Keratinocyte (primary cell): ENCODE results near the gene NACAD. TPM values are rescaled to one million over a fixed set of nuclear protein-coding genes. Genes with fewer than 3 reads are reported as not detected.
A peak's percentile ranks its signal among the peaks of the same experiment; 100 is the strongest.

Experiments used
- DNase-seq: peaks from one replicate; pipeline ENCODE4 v3.0.0-alpha.2; 2011; ENCODE audit warnings: low read depth, missing footprints, low spot score
- FAIRE-seq: peaks from 2 replicates; lab custom pipeline; 2011; peaks lifted over from hg19 to GRCh38; lab: Jason Lieb, UNC
- H2AFZ ChIP-seq: 2 replicates; pipeline ENCODE4 v1.6.0; 2012; ENCODE audit warnings: low read length, control low read depth, inconsistent platforms; ENCODE audit not compliant: control insufficient read depth
- H3K27ac ChIP-seq: 2 replicates; pipeline ENCODE4 v1.5.1; 2011; ENCODE audit warnings: low read length; ENCODE audit not compliant: control insufficient read depth, insufficient read depth
- H3K27me3 ChIP-seq: 3 replicates; pipeline ENCODE4 v1.6.0; 2011; ENCODE audit warnings: low read length; ENCODE audit not compliant: control insufficient read depth, insufficient read depth; ENCODE audit errors: extremely low read depth
- H3K36me3 ChIP-seq, 2 experiments: 2 replicates in 1 of 2; 3 replicates in 1 of 2; pipeline ENCODE4 v1.5.1; 2011; ENCODE audit warnings: low read length in 2 of 2, mild to moderate bottlenecking in 1 of 2; ENCODE audit not compliant: control insufficient read depth in 2 of 2, insufficient read depth in 2 of 2; ENCODE audit errors: extremely low read depth in 1 of 2
- H3K4me1 ChIP-seq: 3 replicates; pipeline ENCODE4 v1.5.1; 2011; ENCODE audit warnings: low read length; ENCODE audit not compliant: control insufficient read depth, insufficient read depth; ENCODE audit errors: extremely low read depth
- H3K4me2 ChIP-seq: 3 replicates; pipeline ENCODE4 v1.6.0; 2011; ENCODE audit warnings: low read depth, low read length; ENCODE audit not compliant: control insufficient read depth, insufficient read depth; ENCODE audit errors: extremely low read depth
- H3K4me3 ChIP-seq, 3 experiments: fragments of 200-600 bp in 1 of 3; sonication (generic) in 1 of 3; 2 replicates in 2 of 3; 3 replicates in 1 of 3; pipeline ENCODE4 v1.5.1; 2011 to 2016; ENCODE audit warnings: low read length in 3 of 3, mild to moderate bottlenecking in 3 of 3, control low read depth in 2 of 3, inconsistent platforms in 1 of 3, low read depth in 1 of 3, mixed read lengths in 1 of 3, mixed run types in 1 of 3, moderate library complexity in 1 of 3; ENCODE audit not compliant: control insufficient read depth in 2 of 3, insufficient read depth in 2 of 3; ENCODE audit errors: extremely low read depth in 1 of 3
- H3K79me2 ChIP-seq: 2 replicates; pipeline ENCODE4 v1.6.0; 2012; ENCODE audit warnings: low read length; ENCODE audit not compliant: control insufficient read depth, insufficient read depth
- H3K9ac ChIP-seq: 3 replicates; pipeline ENCODE4 v1.6.0; 2011; ENCODE audit warnings: low read length; ENCODE audit not compliant: control insufficient read depth, insufficient read depth; ENCODE audit errors: extremely low read depth
- H3K9me1 ChIP-seq: 3 replicates; pipeline ENCODE4 v1.6.0; 2011; ENCODE audit warnings: low read length; ENCODE audit not compliant: control insufficient read depth, insufficient read depth; ENCODE audit errors: extremely low read depth
- H3K9me3 ChIP-seq: 2 replicates; pipeline ENCODE4 v1.5.1; 2012; ENCODE audit warnings: low read depth, low read length; ENCODE audit not compliant: control insufficient read depth
- H4K20me1 ChIP-seq: 3 replicates; pipeline ENCODE4 v1.6.0; 2011; ENCODE audit warnings: low read length; ENCODE audit not compliant: control insufficient read depth, insufficient read depth; ENCODE audit errors: extremely low read depth
- EZH2 ChIP-seq: IDR thresholded peaks from one replicate; pipeline ENCODE4 v1.6.1; 2012; ENCODE audit warnings: inconsistent platforms, mild to moderate bottlenecking, low read length, moderate library complexity
- dilution Hi-C: fragments of 300-500 bp; cut with MboI; formaldehyde crosslinking; loops from one replicate; pipeline ENCODE4 v1.7.0; 2020; ENCODE audit warnings: low sequenced_read_pairs; ENCODE audit not compliant: extremely low pct_ligation_motif_present
- polyA plus RNA-seq, 5 experiments: library from polyadenylated mRNA; depleted of rRNA in 3 of 5; stranded (reverse) in 3 of 5; stranded (forward) in 1 of 5; unstranded in 1 of 5; fragments of >200 nt; gene quantifications; 1 replicate in 1 of 5; 2 replicates in 3 of 5; 3 replicates in 1 of 5; pipeline versions ENCODE4 v1.2.1 to v1.2.3, GENCODE V29; 2011 to 2012; ENCODE audit warnings: missing spikeins in 2 of 5, low read depth in 1 of 5, low replicate concordance in 1 of 5
- TF ChIP-seq, protein P1 (sequence below), 3 experiments: IDR thresholded peaks in 1 of 3; conservative IDR thresholded peaks in 1 of 3; optimal IDR thresholded peaks in 1 of 3; 2 replicates in 2 of 3; 3 replicates in 1 of 3; pipeline versions ENCODE3 to v1.5.1; 2011; ENCODE audit warnings: low read length in 3 of 3, mild to moderate bottlenecking in 3 of 3, moderate library complexity in 2 of 3, control low read depth in 1 of 3, inconsistent platforms in 1 of 3; ENCODE audit not compliant: insufficient read depth in 2 of 3; ENCODE audit errors: extremely low read depth in 1 of 3

NACAD gene
- polyA plus RNA-seq, 1 donor (not counting 4 experiments of a cell fraction or from before 2014, with no cell fraction given), result 0.14 TPM

DNA sequence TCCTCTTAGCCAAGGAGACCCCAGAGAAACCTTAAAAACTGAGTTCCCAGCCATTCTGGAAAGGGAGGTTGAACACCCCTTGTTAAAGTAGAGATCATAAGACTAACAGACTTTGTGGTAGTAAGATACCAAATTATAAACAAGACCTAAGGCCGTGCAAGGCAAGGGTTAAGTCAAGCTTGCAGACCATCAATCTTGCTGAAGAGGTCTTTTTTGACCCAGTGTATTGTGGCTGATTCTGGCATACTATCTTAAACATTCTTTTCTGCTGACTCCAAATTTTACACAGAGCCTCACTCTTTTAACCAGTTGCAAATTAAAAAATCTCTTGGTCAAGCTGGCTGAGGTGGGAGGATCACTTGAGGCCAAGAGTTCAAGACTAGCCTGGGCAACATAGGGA is 23.9 kb upstream of the NACAD start:
- dilution Hi-C loops, result no loop called here
- DNase-seq, result no peak
- FAIRE-seq, result no peak
- Histone ChIP-seq H3K4me1 (peaks cover 20% of the 10 kb centered on the region), H3K4me3 (no peak overlapping the region), H3K27ac (no peak overlapping the region), H4K20me1 (peaks cover 6% of the 10 kb centered on the region), H3K36me3 (peaks cover 9 to 24% of the 10 kb centered on the region in 2 experiments), H3K9ac (no peak overlapping the region), H2AFZ (no peak overlapping the region), H3K9me1 (no peaks in the 10 kb centered on the region), H3K27me3 (no peaks in the 10 kb centered on the region), H3K4me2 (peak overlapping the region; percentile 81), H3K79me2 (peaks cover 39% of the 10 kb centered on the region), H3K9me3 (no peaks in the 10 kb centered on the region)
- no peak for TF ChIP-seq EZH2
- TF ChIP-seq, protein P1, sequence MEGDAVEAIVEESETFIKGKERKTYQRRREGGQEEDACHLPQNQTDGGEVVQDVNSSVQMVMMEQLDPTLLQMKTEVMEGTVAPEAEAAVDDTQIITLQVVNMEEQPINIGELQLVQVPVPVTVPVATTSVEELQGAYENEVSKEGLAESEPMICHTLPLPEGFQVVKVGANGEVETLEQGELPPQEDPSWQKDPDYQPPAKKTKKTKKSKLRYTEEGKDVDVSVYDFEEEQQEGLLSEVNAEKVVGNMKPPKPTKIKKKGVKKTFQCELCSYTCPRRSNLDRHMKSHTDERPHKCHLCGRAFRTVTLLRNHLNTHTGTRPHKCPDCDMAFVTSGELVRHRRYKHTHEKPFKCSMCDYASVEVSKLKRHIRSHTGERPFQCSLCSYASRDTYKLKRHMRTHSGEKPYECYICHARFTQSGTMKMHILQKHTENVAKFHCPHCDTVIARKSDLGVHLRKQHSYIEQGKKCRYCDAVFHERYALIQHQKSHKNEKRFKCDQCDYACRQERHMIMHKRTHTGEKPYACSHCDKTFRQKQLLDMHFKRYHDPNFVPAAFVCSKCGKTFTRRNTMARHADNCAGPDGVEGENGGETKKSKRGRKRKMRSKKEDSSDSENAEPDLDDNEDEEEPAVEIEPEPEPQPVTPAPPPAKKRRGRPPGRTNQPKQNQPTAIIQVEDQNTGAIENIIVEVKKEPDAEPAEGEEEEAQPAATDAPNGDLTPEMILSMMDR (optimal IDR thresholded peaks at IDR 0.05 in 1 of 3, IDR thresholded peaks at IDR 0.05 in 1 of 3, conservative IDR thresholded peaks at IDR 0.05 in 1 of 3; ENCODE audit: extremely low read depth in 1 of 3, insufficient read depth in 2 of 3, low read length in 3 of 3), result no peak

DNA sequence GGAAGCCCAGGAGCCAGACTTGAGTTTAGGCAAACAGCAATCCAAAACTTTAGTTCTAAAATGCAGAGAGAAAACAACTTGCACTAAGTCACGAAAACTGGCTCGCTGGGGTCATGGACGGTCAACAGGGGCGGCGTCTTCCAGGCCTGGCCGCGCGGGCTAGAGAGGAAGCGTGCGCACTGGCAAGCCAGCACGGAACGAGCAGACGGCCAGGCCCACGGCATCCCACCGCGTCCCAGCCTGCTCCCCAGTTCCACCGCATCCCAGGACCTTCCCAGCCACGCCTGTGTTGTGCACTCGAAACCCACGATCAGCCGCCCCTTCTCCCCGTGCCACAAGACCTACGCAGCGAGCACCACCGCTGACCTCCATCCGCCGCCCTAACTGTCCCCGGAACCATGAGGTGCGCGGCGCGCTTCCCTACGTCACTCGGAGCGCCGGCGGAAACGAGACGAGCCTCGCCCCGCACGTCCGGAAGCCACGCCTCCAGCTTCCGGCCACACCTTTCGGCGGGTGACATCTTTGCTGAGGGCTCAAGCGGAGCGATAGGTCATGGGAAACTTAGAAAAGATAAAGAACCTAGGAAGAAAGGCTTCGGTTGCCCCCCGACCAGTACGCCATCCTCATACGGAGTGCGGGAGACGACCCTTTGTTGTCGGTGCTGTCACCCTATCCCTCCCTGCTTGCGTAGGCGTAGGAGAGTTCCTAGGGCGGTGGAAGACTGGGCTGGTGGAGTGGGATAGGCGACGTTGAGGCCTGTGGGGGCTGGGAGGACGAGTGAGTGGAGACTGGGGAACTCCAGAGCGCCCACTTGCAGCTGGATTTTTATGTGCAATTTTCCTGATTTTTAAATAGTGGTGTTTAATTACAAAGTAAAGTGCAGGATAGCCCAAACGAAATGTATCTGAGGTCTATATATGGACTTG is 22.8 kb upstream of the NACAD start, which contains the start of gene TBRG4:
Gene TBRG4 (minus strand): TSS at position 400 of the 926 bp plus-strand sequence. CDS start 2,460 bp downstream, outside the sequence.
- Histone ChIP-seq H3K4me3 (peak within 1 kb of the TSS; percentile 97 to 98 (median 97)), H3K36me3 (peaks cover 17 to 28% of the 10 kb centered on the region in 2 experiments), H3K4me2 (peak within 1 kb of the TSS; percentile 93), H3K27ac (peak within 1 kb of the TSS; percentile 97), H3K4me1 (peaks cover 20% of the 10 kb centered on the region), H3K9ac (peak within 1 kb of the TSS; percentile 98), H2AFZ (peak within 1 kb of the TSS; percentile 100), H3K79me2 (peaks cover 50% of the 10 kb centered on the region), H3K27me3 (no peaks in the 10 kb centered on the region), H3K9me3 (no peaks in the 10 kb centered on the region), H4K20me1 (peaks cover 9% of the 10 kb centered on the region), H3K9me1 (no peaks in the 10 kb centered on the region)
- peak; percentile 33 for DNase-seq
- peak; percentile 58 for FAIRE-seq
- dilution Hi-C loops, result no loop called here
- TF ChIP-seq EZH2, result no peak
- TF ChIP-seq, protein P1 (optimal IDR thresholded peaks at IDR 0.05 in 1 of 3, IDR thresholded peaks at IDR 0.05 in 1 of 3, conservative IDR thresholded peaks at IDR 0.05 in 1 of 3; ENCODE audit: extremely low read depth in 1 of 3, insufficient read depth in 2 of 3, low read length in 3 of 3), result peak in 1 of 3 experiments; percentile 49
